ENCODE data around the gene PLEKHN1.
"Not testable (repeated sequence)": the region's sequence is repeated elsewhere in the genome, so short reads cannot be mapped to it uniquely, and the experiment has no call there.

The PLEKHN1 gene

GRCh38 chr1:995665-996633, 29.7 kb downstream of the PLEKHN1 start:
- no peak for DNase-seq

- DNase-seq = no peak
These were observed 30.8 kb downstream of the PLEKHN1 start for GRCh38 chr1:996851-997712.

DNA sequence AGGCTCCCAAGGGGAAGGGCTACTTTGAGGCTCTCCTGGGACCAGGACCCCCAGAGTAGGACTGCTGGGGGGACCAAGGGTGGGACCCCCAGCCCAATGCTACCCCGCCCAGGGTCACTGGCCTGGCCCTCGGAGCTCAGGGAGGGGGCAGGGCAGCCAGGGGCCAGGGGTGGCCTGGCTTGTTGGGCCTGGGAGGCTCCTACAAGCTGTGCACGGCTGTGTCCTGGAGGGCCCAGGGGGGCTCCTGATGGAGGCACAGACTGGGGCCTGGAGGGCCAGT, 31.4 kb downstream of the PLEKHN1 start:
- DNase-seq = no peak

DNA sequence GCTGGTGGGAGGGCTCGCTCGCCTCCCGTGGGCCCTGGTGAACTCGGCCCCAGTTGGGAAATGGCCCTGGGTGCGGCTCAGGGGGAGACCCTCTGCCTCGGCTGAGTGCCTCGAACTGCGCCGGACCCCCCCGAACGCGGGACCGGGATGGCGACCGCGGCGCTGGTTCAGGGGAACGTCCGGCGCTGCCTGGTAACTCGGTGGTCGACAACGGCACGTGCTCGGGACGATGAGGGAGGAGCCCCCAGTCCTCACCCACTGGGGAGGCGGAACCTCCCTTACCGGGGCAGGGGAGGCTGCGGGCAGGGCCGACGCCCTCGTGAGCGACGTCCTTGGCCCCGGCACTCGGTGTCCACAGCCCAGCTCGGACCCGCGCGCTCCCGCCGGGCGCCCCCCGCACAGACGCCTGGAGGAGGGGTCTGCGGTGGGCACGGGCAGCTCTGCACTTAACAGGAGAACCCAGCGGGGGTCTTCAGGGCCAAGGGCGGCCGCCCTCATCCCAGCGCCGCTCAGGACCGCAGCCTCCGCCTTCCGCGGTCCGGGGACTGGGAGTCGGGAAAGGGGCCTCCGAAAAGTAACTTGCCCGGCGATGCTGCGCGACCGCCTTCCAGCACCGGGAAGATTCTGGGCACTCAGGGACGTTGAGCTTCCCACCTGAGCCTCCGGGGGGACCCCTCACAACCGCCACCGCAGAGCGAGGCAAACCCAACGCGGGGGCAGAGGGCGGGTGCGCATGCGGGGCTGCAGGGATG, 31.9 kb downstream of the PLEKHN1 start:
- no peak for DNase-seq

GRCh38 chr1:998745-998994, 32.4 kb downstream of the PLEKHN1 start:
- no peak for DNase-seq

DNA sequence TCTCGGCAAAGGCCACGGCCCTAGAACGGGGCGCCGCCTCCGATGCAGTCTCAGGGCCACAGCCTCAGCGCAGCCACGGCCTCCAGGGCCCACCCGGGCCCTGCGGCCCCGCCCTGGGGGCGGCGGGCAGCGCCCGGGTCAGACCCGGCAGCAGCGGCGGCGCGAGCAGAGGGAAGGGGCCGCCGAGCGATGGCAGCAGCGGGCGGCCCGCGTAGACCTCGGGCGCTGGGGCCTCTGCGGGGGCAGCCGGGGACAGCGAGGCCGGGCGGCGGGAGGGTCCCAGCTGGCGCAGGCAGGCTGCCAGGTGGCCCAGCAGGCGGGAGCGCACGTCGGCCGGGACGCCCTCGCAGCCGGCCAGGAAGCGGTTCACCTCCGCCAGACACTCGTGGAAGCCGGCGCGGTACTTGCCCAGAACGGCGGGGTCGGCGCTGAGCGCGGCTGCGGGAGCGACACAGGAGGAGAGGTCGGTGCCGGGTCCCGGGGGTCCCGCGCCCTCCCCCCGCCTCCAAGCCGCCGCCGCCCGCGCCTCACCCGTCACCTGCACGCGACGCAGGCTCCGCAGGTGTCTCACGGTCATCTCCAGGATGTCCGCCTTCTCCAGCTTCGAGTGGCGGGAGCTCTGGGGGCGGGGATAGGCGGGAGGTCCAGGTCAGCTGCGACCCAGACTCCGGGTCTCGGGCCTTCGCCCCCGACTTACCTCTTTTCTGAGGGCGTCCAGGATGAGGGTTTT, 32.9 kb downstream of the PLEKHN1 start:
- DNase-seq = no peak

GRCh38 chr1:999725-1000356, 33.6 kb downstream of the PLEKHN1 start, which contains the start of gene HES4:
HES4 (minus strand) TSS chr1:1000097; CDS start chr1:999973, 124 bp downstream.
- peak; percentile 66 for DNase-seq

GRCh38 chr1:1000357-1001056, 34.2 kb downstream of the PLEKHN1 start:
- peak; percentile 50 for DNase-seq

DNA sequence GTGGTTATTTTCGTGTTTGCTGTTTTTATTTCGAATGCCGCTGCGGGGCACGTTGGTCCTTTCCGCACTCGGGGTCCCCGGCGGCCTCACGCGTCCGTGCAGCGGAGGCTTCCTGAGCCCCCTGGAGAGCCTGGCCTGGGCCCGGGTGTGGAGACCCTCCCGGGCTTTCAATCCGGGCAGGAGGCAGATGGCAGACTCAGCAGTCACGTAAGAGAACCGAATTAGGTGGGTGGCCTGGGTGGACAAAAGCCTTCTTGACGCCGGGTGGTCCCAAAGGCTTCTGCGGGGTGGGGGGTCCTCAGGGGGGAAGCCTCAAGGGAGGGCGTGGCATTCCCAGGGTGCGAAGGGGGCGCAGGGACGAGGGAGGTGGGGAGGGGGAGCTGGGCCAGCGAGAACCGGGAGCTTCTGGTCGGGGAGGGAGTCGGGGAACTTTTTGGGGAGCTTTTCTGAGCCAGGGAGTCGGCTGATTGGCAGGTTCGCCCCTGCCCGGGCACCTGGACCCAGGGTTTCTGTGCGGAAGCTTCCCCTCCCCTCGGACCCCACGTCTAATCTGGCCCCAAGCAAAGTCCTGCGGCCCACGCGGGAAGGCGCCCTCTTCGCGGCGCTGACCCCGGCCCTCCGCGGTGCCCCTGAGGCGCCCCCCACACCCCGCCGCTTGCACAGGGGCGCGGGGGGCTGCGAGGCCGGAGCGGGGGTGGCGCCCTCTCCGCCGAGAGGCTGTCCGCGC, 34.9 kb downstream of the PLEKHN1 start:
- no peak for DNase-seq

GRCh38 chr1:1003618-1004419, 37.5 kb downstream of the PLEKHN1 start:
- no peak for DNase-seq

DNA sequence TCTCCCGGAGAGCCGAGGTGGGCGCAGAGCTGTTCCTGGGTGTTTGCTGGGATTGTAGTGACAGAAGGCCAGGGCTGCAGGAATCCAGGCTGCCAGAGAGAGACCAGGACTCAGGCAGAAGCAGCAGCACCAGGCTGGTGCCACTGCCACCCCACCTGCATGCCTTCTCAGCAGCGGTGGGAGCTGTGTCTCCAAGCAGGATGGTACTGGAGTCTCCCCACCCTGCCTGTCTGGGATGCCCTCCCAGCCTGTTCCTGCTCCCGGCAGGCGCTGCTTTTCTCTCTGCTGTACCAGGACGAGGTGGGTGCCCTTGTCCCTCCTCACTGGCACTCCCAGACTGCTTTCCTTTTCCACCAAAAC, 38.1 kb downstream of the PLEKHN1 start:
- no peak for DNase-seq

GRCh38 chr1:1004780-1005697, 38.8 kb downstream of the PLEKHN1 start:
- DNase-seq = no peak

DNA sequence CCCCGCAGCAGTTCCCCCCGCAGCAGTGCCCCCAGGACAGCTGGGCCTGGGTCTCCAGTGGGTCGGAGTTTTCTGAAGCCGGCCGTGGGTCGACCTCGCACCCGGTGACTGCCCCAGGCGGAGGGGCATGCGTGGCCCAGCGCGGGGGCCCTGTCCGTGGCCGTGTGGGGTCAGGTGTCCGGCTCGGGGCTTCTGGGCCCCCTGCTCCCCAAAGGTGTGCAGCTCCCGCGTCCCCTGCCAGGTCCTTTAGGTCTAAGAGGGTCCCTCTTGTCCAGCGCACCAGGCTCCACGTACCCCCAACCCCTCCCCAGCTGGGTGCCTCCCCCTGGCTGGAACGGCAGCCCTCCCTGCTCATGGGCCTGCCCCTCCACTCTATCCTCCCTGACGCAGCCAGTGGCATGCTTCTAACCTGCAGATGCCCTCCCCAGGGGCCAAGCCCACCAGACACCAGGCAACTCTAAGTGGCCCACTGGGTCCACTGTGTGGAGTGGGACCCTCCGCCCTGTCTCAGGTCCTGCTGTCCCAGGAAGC, 39.6 kb downstream of the PLEKHN1 start:
- DNase-seq = no peak

- no peak for DNase-seq
These were observed 40.2 kb downstream of the PLEKHN1 start for GRCh38 chr1:1006305-1007159.

DNA sequence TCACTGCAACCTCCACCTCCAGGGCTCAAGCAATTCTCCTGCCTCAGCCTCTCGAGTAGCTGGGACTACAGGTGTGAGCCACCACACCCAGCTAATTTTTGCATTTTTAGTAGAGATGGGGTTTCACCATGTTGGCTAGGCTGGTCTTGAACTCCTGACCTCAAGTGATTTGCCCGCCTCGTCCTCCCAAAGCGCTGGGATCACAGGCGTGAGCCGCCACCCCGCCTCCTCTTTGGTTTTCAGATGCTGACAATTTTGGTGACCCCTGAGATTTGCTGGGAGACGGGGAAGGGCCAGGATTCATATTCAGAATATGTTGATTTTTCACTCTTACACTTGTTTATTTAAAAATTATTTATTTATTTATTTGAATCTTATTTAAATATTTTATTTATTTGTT, 43.8 kb downstream of the PLEKHN1 start:
- DNase-seq = not testable (repeated sequence)

DNA sequence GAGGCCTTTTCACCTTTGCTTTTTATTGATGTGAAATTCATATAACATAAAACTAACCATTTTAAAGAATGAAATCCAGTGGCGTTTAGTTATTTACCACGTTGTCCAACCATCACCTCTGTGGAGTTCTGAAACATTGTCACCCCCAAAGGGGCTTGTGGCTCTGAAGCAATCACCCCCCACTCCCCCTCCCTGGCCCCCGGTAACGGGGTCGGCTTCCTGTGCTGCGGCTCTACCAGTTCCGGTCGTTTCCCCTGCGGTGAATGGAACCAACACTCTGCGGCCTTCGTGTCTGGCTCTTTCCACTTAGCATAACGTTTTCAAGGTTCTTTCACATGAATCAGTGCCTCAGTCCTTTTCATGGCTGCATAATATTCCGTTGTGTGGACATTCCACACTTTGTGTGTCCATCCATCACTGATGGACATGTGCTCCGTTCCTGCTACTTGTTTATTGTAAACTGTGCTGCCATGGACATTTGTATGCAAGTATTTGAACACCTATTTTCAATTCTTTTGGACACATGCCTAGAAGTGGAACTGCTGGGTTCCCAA, 45.2 kb downstream of the PLEKHN1 start:
- DNase-seq = no peak

DNA sequence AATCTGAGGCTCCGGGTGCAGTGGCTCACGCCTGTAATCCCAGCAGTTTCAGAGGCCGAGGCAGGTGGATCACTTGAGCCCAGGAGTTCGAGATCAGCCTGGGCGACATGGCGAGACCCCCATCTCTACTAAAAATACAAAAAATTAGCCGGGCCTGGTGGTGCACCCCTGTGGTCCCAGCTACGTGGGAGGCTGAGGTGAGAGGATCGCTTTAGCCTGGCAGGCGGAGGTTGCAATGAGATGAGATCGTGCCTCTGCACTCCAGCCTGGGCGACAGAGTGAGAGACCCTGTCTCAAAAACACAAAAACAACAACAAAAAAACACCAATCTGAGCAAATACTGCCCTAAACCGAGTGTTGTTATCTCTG, 46.4 kb downstream of the PLEKHN1 start:
- DNase-seq = not testable (repeated sequence)
